ENCODE measurements around the gene SLC9A4. TPM values are rescaled to one million over a fixed set of nuclear protein-coding genes. Genes with fewer than 3 reads are reported as not detected.

Gene SLC9A4
- polyA plus RNA-seq, 4 donors, result 0.07 TPM; not detected in 3

- Histone ChIP-seq H3K27me3 (ENCODE audit: control insufficient read depth in 3 of 3, insufficient read depth in 3 of 3, low read length in 3 of 3) (peaks cover 0 to 2% (median 0%) of the 10 kb centered on the region in 3 donors), H3K4me3 (ENCODE audit: low read depth in 1 of 3, low read length in 3 of 3) (no peak overlapping the region), H3K9me3 (ENCODE audit: control insufficient read depth in 2 of 2, insufficient read depth in 1 of 2, low read depth in 1 of 2, low read length in 1 of 2) (no peaks in the 10 kb centered on the region), H3K36me3 (ENCODE audit: control insufficient read depth in 3 of 3, insufficient read depth in 2 of 3, low read depth in 1 of 3, low read length in 3 of 3) (no peaks in the 10 kb centered on the region), H3K4me1 (ENCODE audit: control insufficient read depth in 3 of 3, insufficient read depth in 2 of 3, low read depth in 1 of 3, low read length in 2 of 3) (peaks cover 0 to 5% (median 3%) of the 10 kb centered on the region in 3 donors), H3K27ac (ENCODE audit: low read depth in 1 of 3, low read length in 2 of 3) (no peak overlapping the region)
- FAIRE-seq, result no peak
- no peak for DNase-seq
- 73 to 95% (median 82%) methylated on average over 2 of the region's 2 CpGs for WGBS, 3 donors
Measured at GRCh38 chr2:102498414-102498813, 25.4 kb downstream of the SLC9A4 start.

GRCh38 chr2:102499558-102499957 lies 26.5 kb downstream of the SLC9A4 start:
- Histone ChIP-seq H3K4me3 (ENCODE audit: low read depth in 1 of 3, low read length in 3 of 3) (no peak overlapping the region), H3K9me3 (ENCODE audit: control insufficient read depth in 2 of 2, insufficient read depth in 1 of 2, low read depth in 1 of 2, low read length in 1 of 2) (no peaks in the 10 kb centered on the region), H3K27me3 (ENCODE audit: control insufficient read depth in 3 of 3, insufficient read depth in 3 of 3, low read length in 3 of 3) (peaks cover 0 to 2% (median 0%) of the 10 kb centered on the region in 3 donors), H3K4me1 (ENCODE audit: control insufficient read depth in 3 of 3, insufficient read depth in 2 of 3, low read depth in 1 of 3, low read length in 2 of 3) (peaks cover 0 to 5% (median 3%) of the 10 kb centered on the region in 3 donors), H3K36me3 (ENCODE audit: control insufficient read depth in 3 of 3, insufficient read depth in 2 of 3, low read depth in 1 of 3, low read length in 3 of 3) (no peaks in the 10 kb centered on the region), H3K27ac (ENCODE audit: low read depth in 1 of 3, low read length in 2 of 3) (no peak overlapping the region)
- FAIRE-seq (peak; percentile 33), DNase-seq (peak; percentile 23 to 41)
- 70 to 84% (median 77%) methylated on average over 1 of the region's 1 CpG for WGBS, 3 donors

GRCh38 chr2:102502576-102502975 lies 29.6 kb downstream of the SLC9A4 start:
- Histone ChIP-seq H3K9me3 (ENCODE audit: control insufficient read depth in 2 of 2, insufficient read depth in 1 of 2, low read depth in 1 of 2, low read length in 1 of 2) (no peaks in the 10 kb centered on the region), H3K27me3 (ENCODE audit: control insufficient read depth in 3 of 3, insufficient read depth in 3 of 3, low read length in 3 of 3) (no peaks in the 10 kb centered on the region), H3K4me3 (ENCODE audit: low read depth in 1 of 3, low read length in 3 of 3) (no peak overlapping the region), H3K36me3 (ENCODE audit: control insufficient read depth in 3 of 3, insufficient read depth in 2 of 3, low read depth in 1 of 3, low read length in 3 of 3) (no peaks in the 10 kb centered on the region), H3K27ac (ENCODE audit: low read depth in 1 of 3, low read length in 2 of 3) (no peak overlapping the region), H3K4me1 (ENCODE audit: control insufficient read depth in 3 of 3, insufficient read depth in 2 of 3, low read depth in 1 of 3, low read length in 2 of 3) (peaks cover 0 to 5% (median 4%) of the 10 kb centered on the region in 3 donors)
- DNase-seq (no peak), FAIRE-seq (no peak)
- WGBS, 3 donors, result 85 to 89% (median 87%) methylated on average over 8 of the region's 8 CpGs

GRCh38 chr2:102504833-102505232 lies 31.8 kb downstream of the SLC9A4 start:
- DNase-seq, result peak in 1 of 2 donors; percentile 46
- FAIRE-seq, result no peak
- H3K9me3 ChIP-seq (ENCODE audit: control insufficient read depth in 2 of 2, insufficient read depth in 1 of 2, low read depth in 1 of 2, low read length in 1 of 2), result peaks cover 0 to 4% of the 10 kb centered on the region in 2 donors
- H3K36me3 ChIP-seq (ENCODE audit: control insufficient read depth in 3 of 3, insufficient read depth in 2 of 3, low read depth in 1 of 3, low read length in 3 of 3), result no peaks in the 10 kb centered on the region
- no peaks in the 10 kb centered on the region for H3K27me3 ChIP-seq (ENCODE audit: control insufficient read depth in 3 of 3, insufficient read depth in 3 of 3, low read length in 3 of 3)
- H3K4me1 ChIP-seq (ENCODE audit: control insufficient read depth in 3 of 3, insufficient read depth in 2 of 3, low read depth in 1 of 3, low read length in 2 of 3), result peaks cover 0 to 4% (median 4%) of the 10 kb centered on the region in 3 donors
- 30 to 70% (median 51%) methylated on average over 8 of the region's 8 CpGs for WGBS, 3 donors
- H3K27ac ChIP-seq (ENCODE audit: low read depth in 1 of 3, low read length in 2 of 3), result no peak overlapping the region
- H3K4me3 ChIP-seq (ENCODE audit: low read depth in 1 of 3, low read length in 3 of 3), result no peak overlapping the region

GRCh38 chr2:102505290-102505689 lies 32.3 kb downstream of the SLC9A4 start:
- FAIRE-seq, result no peak
- peaks cover 0 to 3% (median 0%) of the 10 kb centered on the region in 3 donors for H3K4me1 ChIP-seq (ENCODE audit: control insufficient read depth in 3 of 3, insufficient read depth in 2 of 3, low read depth in 1 of 3, low read length in 2 of 3)
- peak; percentile 77 to 82 for DNase-seq
- WGBS, 3 donors, result 14 to 50% (median 23%) methylated on average over 10 of the region's 10 CpGs
- H3K9me3 ChIP-seq (ENCODE audit: control insufficient read depth in 2 of 2, insufficient read depth in 1 of 2, low read depth in 1 of 2, low read length in 1 of 2), result peaks cover 0 to 4% of the 10 kb centered on the region in 2 donors
- no peak overlapping the region for H3K27ac ChIP-seq (ENCODE audit: low read depth in 1 of 3, low read length in 2 of 3)
- no peaks in the 10 kb centered on the region for H3K36me3 ChIP-seq (ENCODE audit: control insufficient read depth in 3 of 3, insufficient read depth in 2 of 3, low read depth in 1 of 3, low read length in 3 of 3)
- H3K4me3 ChIP-seq (ENCODE audit: low read depth in 1 of 3, low read length in 3 of 3), result no peak overlapping the region
- no peaks in the 10 kb centered on the region for H3K27me3 ChIP-seq (ENCODE audit: control insufficient read depth in 3 of 3, insufficient read depth in 3 of 3, low read length in 3 of 3)

- no peak for FAIRE-seq
- H3K27ac ChIP-seq (ENCODE audit: low read depth in 1 of 3, low read length in 2 of 3), result no peak overlapping the region
- H3K27me3 ChIP-seq (ENCODE audit: control insufficient read depth in 3 of 3, insufficient read depth in 3 of 3, low read length in 3 of 3), result no peaks in the 10 kb centered on the region
- H3K36me3 ChIP-seq (ENCODE audit: control insufficient read depth in 3 of 3, insufficient read depth in 2 of 3, low read depth in 1 of 3, low read length in 3 of 3), result no peaks in the 10 kb centered on the region
- H3K9me3 ChIP-seq (ENCODE audit: control insufficient read depth in 2 of 2, insufficient read depth in 1 of 2, low read depth in 1 of 2, low read length in 1 of 2), result peaks cover 0 to 4% of the 10 kb centered on the region in 2 donors
- H3K4me1 ChIP-seq (ENCODE audit: control insufficient read depth in 3 of 3, insufficient read depth in 2 of 3, low read depth in 1 of 3, low read length in 2 of 3), result peaks cover 0 to 3% (median 0%) of the 10 kb centered on the region in 3 donors
- no peak for DNase-seq
- WGBS, 3 donors, result 84 to 91% (median 89%) methylated on average over 5 of the region's 5 CpGs
- no peak overlapping the region for H3K4me3 ChIP-seq (ENCODE audit: low read depth in 1 of 3, low read length in 3 of 3)
Measured at GRCh38 chr2:102506743-102507142, 33.7 kb downstream of the SLC9A4 start.

GRCh38 chr2:102508863-102509262 lies 35.8 kb downstream of the SLC9A4 start:
- WGBS, 3 donors, result 56 to 61% (median 57%) methylated on average over 4 of the region's 4 CpGs
- no peak overlapping the region for H3K4me3 ChIP-seq (ENCODE audit: low read depth in 1 of 3, low read length in 3 of 3)
- no peak for FAIRE-seq
- peaks cover 0 to 4% of the 10 kb centered on the region in 2 donors for H3K9me3 ChIP-seq (ENCODE audit: control insufficient read depth in 2 of 2, insufficient read depth in 1 of 2, low read depth in 1 of 2, low read length in 1 of 2)
- H3K27me3 ChIP-seq (ENCODE audit: control insufficient read depth in 3 of 3, insufficient read depth in 3 of 3, low read length in 3 of 3), result peaks cover 0 to 4% (median 3%) of the 10 kb centered on the region in 3 donors
- H3K27ac ChIP-seq (ENCODE audit: low read depth in 1 of 3, low read length in 2 of 3), result no peak overlapping the region
- no peaks in the 10 kb centered on the region for H3K36me3 ChIP-seq (ENCODE audit: control insufficient read depth in 3 of 3, insufficient read depth in 2 of 3, low read depth in 1 of 3, low read length in 3 of 3)
- H3K4me1 ChIP-seq (ENCODE audit: control insufficient read depth in 3 of 3, insufficient read depth in 2 of 3, low read depth in 1 of 3, low read length in 2 of 3), result peaks cover 0 to 3% (median 0%) of the 10 kb centered on the region in 3 donors
- DNase-seq, result no peak

GRCh38 chr2:102509749-102510148 lies 36.7 kb downstream of the SLC9A4 start:
- Histone ChIP-seq H3K4me1 (ENCODE audit: control insufficient read depth in 3 of 3, insufficient read depth in 2 of 3, low read depth in 1 of 3, low read length in 2 of 3) (peaks cover 0 to 3% (median 0%) of the 10 kb centered on the region in 3 donors), H3K36me3 (ENCODE audit: control insufficient read depth in 3 of 3, insufficient read depth in 2 of 3, low read depth in 1 of 3, low read length in 3 of 3) (no peaks in the 10 kb centered on the region), H3K4me3 (ENCODE audit: low read depth in 1 of 3, low read length in 3 of 3) (no peak overlapping the region), H3K27ac (ENCODE audit: low read depth in 1 of 3, low read length in 2 of 3) (no peak overlapping the region), H3K27me3 (ENCODE audit: control insufficient read depth in 3 of 3, insufficient read depth in 3 of 3, low read length in 3 of 3) (peaks cover 0 to 4% (median 3%) of the 10 kb centered on the region in 3 donors), H3K9me3 (ENCODE audit: control insufficient read depth in 2 of 2, insufficient read depth in 1 of 2, low read depth in 1 of 2, low read length in 1 of 2) (peaks cover 0 to 4% of the 10 kb centered on the region in 2 donors)
- FAIRE-seq (no peak), DNase-seq (no peak)
- WGBS, 3 donors, result 50 to 58% (median 52%) methylated on average over 2 of the region's 2 CpGs
